ENCODE data around the gene GOLGA3.
"Not testable (repeated sequence)": the region's sequence is repeated elsewhere in the genome, so short reads cannot be mapped to it uniquely, and the experiment has no call there.

DNA sequence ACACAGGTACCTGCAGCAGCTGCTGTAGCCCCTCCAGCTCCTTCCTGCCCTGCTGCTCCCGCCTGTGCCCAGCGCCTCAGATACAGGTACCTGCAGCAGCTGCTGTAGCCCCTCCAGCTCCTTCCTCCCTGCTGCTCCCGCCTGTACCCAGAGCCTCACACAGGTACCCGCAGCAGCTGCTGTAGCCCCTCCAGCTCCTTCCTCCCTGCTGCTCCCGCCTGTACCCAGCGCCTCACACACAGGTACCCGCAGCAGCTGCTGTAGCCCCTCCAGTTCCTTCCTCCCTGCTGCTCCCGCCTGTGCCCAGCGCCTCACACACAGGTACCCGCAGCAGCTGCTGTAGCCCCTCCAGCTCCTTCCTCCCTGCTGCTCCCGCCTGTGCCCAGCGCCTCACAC, 52.4 kb downstream of the GOLGA3 start:
- TF ChIP-seq, protein P1, sequence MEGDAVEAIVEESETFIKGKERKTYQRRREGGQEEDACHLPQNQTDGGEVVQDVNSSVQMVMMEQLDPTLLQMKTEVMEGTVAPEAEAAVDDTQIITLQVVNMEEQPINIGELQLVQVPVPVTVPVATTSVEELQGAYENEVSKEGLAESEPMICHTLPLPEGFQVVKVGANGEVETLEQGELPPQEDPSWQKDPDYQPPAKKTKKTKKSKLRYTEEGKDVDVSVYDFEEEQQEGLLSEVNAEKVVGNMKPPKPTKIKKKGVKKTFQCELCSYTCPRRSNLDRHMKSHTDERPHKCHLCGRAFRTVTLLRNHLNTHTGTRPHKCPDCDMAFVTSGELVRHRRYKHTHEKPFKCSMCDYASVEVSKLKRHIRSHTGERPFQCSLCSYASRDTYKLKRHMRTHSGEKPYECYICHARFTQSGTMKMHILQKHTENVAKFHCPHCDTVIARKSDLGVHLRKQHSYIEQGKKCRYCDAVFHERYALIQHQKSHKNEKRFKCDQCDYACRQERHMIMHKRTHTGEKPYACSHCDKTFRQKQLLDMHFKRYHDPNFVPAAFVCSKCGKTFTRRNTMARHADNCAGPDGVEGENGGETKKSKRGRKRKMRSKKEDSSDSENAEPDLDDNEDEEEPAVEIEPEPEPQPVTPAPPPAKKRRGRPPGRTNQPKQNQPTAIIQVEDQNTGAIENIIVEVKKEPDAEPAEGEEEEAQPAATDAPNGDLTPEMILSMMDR (IDR thresholded peaks at IDR 0.05): not testable (repeated sequence)
- not testable (repeated sequence) for TF ChIP-seq POLR2AphosphoS5 (IDR thresholded peaks at IDR 0.05)
